Suprapubic skin (tissue), 4 donors: Measurements from ENCODE around the gene RRP1.

Source experiments
- EP300 ChIP-seq: sonication (generic); formaldehyde crosslinking; IDR thresholded peaks from one replicate; pipeline ENCODE4 v1.6.1; 2017; ENCODE audit warnings: antibody characterized with exemption
- POLR2AphosphoS5 ChIP-seq, 3 donors: sonication (generic); formaldehyde crosslinking; IDR thresholded peaks; one replicate each; pipeline ENCODE4 v1.6.1; 2017; ENCODE audit warnings: antibody characterized with exemption in 3 of 3
- TF ChIP-seq, protein P1 (sequence below), 2 donors: fragments of 200-600 bp in 1 of 2; fragments of 450-650 bp in 1 of 2; sonication (generic) in 1 of 2; IDR thresholded peaks; one replicate each; pipeline ENCODE4 v1.5.1; 2016 to 2019; ENCODE audit warnings: antibody characterized with exemption in 2 of 2, mild to moderate bottlenecking in 1 of 2, moderate library complexity in 1 of 2

DNA sequence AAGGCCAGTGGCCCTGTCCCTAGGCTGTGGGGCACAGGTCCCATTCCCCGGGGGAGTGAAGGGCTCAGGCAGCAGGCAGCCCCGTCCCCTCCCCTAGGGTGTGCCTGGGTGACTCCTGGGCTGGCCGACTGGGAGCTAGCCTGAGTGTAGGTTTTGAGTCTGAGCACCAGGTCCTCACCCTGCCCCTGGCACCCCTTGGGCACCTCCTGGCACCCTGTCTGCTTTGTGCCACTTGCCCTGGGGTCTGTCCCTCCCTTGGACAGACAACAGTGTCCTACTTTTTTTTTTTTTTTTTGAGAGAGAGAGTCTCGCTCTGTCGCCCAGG is 24.2 kb downstream of the RRP1 start:
- TF ChIP-seq EP300 (no peak), POLR2AphosphoS5 (IDR thresholded peaks at IDR 0.05) (no peak)
- TF ChIP-seq, protein P1, sequence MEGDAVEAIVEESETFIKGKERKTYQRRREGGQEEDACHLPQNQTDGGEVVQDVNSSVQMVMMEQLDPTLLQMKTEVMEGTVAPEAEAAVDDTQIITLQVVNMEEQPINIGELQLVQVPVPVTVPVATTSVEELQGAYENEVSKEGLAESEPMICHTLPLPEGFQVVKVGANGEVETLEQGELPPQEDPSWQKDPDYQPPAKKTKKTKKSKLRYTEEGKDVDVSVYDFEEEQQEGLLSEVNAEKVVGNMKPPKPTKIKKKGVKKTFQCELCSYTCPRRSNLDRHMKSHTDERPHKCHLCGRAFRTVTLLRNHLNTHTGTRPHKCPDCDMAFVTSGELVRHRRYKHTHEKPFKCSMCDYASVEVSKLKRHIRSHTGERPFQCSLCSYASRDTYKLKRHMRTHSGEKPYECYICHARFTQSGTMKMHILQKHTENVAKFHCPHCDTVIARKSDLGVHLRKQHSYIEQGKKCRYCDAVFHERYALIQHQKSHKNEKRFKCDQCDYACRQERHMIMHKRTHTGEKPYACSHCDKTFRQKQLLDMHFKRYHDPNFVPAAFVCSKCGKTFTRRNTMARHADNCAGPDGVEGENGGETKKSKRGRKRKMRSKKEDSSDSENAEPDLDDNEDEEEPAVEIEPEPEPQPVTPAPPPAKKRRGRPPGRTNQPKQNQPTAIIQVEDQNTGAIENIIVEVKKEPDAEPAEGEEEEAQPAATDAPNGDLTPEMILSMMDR (IDR thresholded peaks at IDR 0.05), result no peak
